GM18858 (cell line): ENCODE results near the gene GM2A.
A peak's percentile ranks its signal among the peaks of the same experiment; 100 is the strongest.
"Not testable (repeated sequence)": the region's sequence is repeated elsewhere in the genome, so short reads cannot be mapped to it uniquely, and the experiment has no call there.

Experiments
- ATAC-seq: cut with Tn5 transposase; IDR thresholded peaks from one replicate; pipeline ENCODE4 v1.9.1; 2021; ENCODE audit not compliant: unreplicated experiment

The GM2A gene

DNA sequence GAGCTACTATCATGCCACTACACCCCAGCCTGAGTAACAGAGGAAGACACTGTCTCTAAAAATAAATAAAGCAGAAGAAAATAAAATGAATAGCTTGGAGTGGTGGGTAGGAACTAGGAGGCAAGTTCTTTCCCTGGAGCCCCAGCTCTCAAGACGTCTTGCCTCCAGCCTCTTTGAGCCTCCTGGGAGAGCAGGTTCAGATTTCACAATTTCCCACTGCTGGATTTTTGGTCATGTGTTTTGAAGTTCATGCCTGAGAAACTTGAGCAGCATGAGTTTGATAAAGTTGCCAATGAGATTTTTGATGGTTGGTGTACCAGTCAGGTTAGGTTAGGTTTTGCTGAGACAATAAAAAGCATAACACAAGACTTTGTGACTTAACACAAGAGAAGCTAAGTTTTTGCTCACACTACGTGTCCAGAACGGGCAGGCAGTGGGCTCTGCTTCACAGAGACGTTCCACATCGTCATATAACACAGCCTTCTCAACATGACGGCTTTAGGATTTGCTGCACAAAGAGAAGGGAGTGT is 25.0 kb upstream of the GM2A start:
- no peak for ATAC-seq

DNA sequence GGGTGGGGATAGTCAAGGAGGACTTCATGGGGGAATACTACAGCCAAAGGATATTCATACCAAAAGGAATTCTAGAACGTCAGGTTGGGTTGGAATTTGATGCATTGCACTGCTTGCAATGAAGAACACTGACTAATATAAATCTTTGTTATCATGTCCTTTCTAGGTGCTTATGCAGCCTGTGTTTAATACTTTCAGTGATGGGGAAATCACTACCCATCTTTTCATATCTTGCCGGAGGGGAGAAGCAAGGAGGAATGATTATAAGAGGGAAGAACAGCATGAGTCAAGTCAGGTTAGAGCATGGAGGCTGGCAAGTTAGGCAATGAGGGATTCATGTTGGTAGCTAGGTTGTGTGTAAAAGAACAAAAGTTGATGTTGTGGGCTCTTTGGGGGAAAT is 24.0 kb upstream of the GM2A start:
- ATAC-seq: no peak

- ATAC-seq: no peak
Measured at GRCh38 chr5:151230048-151230680, 22.8 kb upstream of the GM2A start.

- ATAC-seq: no peak
Measured at GRCh38 chr5:151231359-151231758, 21.6 kb upstream of the GM2A start.

GRCh38 chr5:151233616-151234085 is 19.3 kb upstream of the GM2A start:
- ATAC-seq: peak; percentile 60

DNA sequence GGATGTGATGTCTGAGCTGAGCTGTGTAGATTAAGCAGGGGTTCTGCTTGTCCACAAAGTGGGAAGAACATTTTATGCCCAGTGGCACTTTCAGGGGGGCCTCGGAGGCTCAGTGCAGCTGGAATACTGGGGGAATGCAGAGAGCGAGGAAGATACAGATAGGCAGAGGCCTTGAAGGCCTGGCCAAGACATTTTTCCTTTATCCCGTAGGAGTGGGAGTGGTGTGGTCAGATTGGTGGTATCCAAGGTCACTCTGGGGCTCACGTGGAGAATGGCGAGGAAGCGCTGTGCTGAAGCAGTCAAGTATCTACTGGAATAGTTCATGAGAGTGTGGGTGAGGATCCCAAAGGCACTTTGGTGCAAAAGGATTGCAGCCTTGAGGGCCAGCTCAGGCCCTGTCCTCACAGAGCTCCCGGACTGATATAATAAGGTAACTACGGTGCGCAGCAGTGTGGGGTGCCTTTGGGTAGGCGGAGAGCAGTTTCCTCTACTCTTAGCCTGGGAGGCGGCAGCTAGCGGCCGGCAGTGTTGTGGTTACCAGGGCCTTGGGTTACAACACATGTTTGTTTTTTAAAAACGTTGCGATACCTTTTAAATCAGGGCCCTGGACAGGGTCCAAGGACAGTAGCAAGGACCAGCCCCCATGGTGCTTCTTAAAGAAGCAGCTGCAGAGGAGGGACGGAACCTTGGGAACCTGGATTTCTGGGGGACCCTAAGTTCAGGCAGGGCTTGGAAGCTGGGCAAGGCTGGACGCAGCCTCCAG is 18.3 kb upstream of the GM2A start:
- ATAC-seq: peak; percentile 67

- not testable (repeated sequence) for ATAC-seq
Measured at GRCh38 chr5:151235239-151235571, 17.8 kb upstream of the GM2A start.

- no peak for ATAC-seq
Measured at GRCh38 chr5:151236888-151237287, 16.1 kb upstream of the GM2A start.

DNA sequence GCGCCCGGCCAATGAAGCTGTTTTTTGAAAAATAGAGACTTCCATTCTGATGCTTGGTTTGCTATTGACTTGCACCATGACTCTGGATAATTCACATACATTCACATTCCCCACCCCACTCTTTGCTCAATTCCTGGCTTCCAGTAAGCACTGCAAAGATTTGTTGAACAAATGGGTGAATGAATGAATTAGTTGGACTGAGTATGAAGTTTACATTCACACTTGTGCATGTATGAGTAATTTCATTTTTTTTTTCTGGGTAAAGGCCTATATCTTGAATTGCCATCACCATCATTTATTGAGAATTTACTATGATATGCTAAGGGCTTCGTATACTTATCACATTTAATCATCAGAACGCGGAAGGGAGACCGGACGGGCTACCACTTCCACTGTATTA is 15.3 kb upstream of the GM2A start:
- no peak for ATAC-seq

GRCh38 chr5:151238303-151238741 is 14.7 kb upstream of the GM2A start:
- peak; percentile 30 for ATAC-seq

- ATAC-seq: no peak
Measured at GRCh38 chr5:151239237-151239861, 13.6 kb upstream of the GM2A start.

- ATAC-seq: not testable (repeated sequence)
Measured at GRCh38 chr5:151240268-151240835, 12.6 kb upstream of the GM2A start.

GRCh38 chr5:151240924-151241635 is 11.9 kb upstream of the GM2A start:
- ATAC-seq: no peak

- ATAC-seq: no peak
Measured at GRCh38 chr5:151243127-151243526, 9.9 kb upstream of the GM2A start.

DNA sequence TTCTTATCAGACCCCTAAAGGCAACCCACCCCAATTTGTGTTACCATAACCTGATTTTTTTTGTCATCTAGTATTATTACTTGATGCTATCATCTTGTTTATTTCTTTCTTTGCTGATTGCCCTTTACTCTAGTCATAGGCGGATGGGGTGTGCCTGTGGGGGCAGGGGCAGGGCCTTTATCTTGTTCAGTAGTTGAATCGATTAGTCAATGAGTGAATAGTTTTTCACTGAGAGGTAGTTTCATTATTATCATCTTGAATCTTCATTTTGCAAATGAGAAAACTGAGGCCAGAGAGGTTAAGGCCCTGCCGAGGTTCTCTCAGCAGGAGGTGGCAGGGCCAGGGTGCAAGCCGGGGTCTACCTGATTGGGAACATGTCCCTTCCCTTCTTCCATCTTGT is 9.4 kb upstream of the GM2A start:
- ATAC-seq: no peak

DNA sequence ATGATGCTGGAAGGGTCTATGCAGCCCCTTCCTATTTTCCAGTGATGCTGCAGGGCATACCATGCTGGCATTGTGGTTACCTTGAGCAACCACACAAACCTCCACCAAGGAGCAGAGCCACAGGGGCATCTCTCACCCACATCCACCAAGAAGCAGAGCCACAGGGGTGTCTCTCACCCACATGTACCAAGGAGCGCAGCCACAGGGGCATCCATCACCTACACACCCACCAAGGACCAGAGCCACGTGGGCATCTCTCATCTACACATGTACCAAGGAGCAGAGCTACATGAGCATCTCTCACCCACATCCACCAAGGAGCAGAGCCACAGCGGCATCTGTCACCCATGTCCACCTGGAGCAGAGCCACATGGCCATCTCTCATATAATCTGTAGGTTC is 8.8 kb upstream of the GM2A start:
- ATAC-seq: no peak

- no peak for ATAC-seq
Measured at GRCh38 chr5:151245680-151246219, 7.2 kb upstream of the GM2A start.

DNA sequence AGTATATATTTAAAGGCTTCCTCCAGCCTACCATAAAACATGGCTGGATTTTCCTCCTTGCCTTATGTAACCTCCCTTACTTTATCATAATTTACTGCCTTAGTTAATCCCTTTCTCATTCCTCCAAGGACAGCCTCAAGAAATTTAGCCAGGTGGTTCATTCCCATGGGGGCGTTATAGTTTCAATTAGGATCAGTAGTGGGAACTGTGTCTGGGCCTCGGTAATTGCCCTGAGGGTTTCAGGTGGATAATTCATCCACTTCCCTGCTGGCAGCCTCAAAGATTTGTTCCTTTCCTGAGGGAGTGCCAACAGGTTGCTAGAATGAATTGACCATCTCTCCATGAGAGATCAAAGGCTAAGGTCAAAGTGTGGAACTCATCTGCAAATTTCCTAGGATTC is 4.3 kb upstream of the GM2A start:
- no peak for ATAC-seq

DNA sequence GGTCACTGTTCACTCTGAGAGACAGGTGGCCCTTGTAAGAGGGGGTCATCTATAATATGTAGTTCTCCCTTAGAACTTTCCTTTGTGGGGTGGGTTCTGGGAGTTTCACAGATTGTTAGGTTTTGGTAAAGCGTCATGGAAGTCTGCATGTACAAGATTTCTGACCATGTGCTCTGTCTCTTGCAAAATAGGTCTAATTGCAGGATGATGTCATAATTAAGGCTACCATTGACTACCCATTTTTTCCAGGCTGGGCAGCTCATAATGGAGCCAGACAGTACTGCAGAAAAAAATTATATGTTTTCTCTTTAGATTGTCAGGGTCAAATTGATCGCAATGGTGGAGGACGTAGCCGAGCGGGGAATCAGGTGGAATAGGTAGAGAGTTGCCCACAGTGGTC is 3.7 kb upstream of the GM2A start:
- ATAC-seq: no peak

DNA sequence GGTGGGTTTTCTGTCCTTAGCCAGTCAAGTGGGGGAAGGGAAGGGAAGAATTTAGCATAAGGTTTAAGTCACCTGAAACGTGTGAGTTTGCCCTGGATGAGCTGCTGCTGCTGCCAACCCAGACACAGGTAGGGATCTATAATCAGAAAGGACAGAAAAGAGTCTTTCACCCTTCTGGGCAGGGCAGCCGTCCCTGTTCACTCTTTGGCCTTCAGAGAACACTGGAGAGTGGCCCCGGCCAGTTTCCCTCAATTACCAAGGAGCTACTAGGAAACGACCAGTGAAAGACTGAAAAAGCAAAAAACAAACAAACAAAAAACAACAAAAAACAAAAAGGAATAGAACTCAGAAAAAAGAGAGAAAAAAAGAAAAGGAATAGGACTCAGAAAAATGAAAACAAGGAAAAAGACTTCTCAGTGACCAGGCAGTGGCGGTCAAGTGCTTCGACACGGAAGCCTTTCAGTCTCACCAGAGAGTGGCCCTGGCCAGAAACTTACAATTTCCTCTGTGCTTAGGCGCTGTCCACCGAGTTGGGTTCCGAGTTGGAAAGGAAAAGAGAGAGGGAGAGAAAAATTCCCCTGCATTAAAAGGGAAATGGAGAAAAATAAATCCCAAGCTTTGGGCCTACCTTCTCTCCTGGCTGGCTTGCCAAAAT is 2.5 kb upstream of the GM2A start:
- no peak for ATAC-seq
